GM15510 (cell line): ENCODE data around the gene KIAA0232.

Experiments used
- POLR2A ChIP-seq: IDR thresholded peaks from 3 replicates; pipeline ENCODE4 v1.6.1; 2011; ENCODE audit warnings: borderline replicate concordance; ENCODE audit not compliant: insufficient read length; ENCODE audit errors: extremely low read depth

The KIAA0232 gene

GRCh38 chr4:6750286-6751221 is 32.0 kb upstream of the KIAA0232 start:
- no peak for TF ChIP-seq POLR2A

- no peak for TF ChIP-seq POLR2A
Measured at GRCh38 chr4:6751611-6752485, 30.7 kb upstream of the KIAA0232 start.

GRCh38 chr4:6752486-6752829 is 30.1 kb upstream of the KIAA0232 start:
- no peak for TF ChIP-seq POLR2A

GRCh38 chr4:6753103-6753560 is 29.4 kb upstream of the KIAA0232 start:
- TF ChIP-seq POLR2A, result no peak

GRCh38 chr4:6753891-6754290 is 28.6 kb upstream of the KIAA0232 start:
- no peak for TF ChIP-seq POLR2A

GRCh38 chr4:6754481-6755087 is 27.9 kb upstream of the KIAA0232 start:
- TF ChIP-seq POLR2A, result no peak

- TF ChIP-seq POLR2A, result no peak
Measured at GRCh38 chr4:6755088-6755753, 27.3 kb upstream of the KIAA0232 start.

- no peak for TF ChIP-seq POLR2A
Measured at GRCh38 chr4:6758728-6759127, 23.8 kb upstream of the KIAA0232 start.

- TF ChIP-seq POLR2A, result no peak
Measured at GRCh38 chr4:6760865-6761264, 21.7 kb upstream of the KIAA0232 start.

GRCh38 chr4:6761649-6762615 is 20.6 kb upstream of the KIAA0232 start:
- TF ChIP-seq POLR2A, result no peak

- no peak for TF ChIP-seq POLR2A
Measured at GRCh38 chr4:6763330-6763851, 19.1 kb upstream of the KIAA0232 start.

- TF ChIP-seq POLR2A, result no peak
Measured at GRCh38 chr4:6764976-6765620, 17.4 kb upstream of the KIAA0232 start.

GRCh38 chr4:6765703-6766102 is 16.8 kb upstream of the KIAA0232 start:
- TF ChIP-seq POLR2A, result no peak
